ENCODE measurements around the gene RAD9A. TPM values are rescaled to one million over a fixed set of nuclear protein-coding genes. Genes with fewer than 3 reads are reported as not detected.
A peak's percentile ranks its signal among the peaks of the same experiment; 100 is the strongest.

The RAD9A gene
- total RNA-seq, 2 experiments from 2014 or later, result 29.7 to 30.6 TPM

GRCh38 chr11:67436459-67437081 is 44.8 kb downstream of the RAD9A start:
- Mint-ChIP-seq H3K27ac (peak overlapping the region; percentile 93), H3K9me3 (no peaks in the 10 kb centered on the region), H3K27me3 (no peaks in the 10 kb centered on the region), H3K36me3 (ENCODE audit: low read depth) (peaks cover 68% of the 10 kb centered on the region), H3K4me3 (peak overlapping the region; percentile 87), H3K4me1 (ENCODE audit: low read depth) (peaks cover 57% of the 10 kb centered on the region)
- ATAC-seq (peak; percentile 45), DNase-seq (peak; percentile 89)
- POLR2A ChIA-PET, result interaction anchor here (0.7 to 10.8 kb wide), 21 partner anchors 8 to 196 kb away, joined by 3 to 178 read pairs (median 9); partner anchors contain the start of genes AIP, ANKRD13D, PITPNM1 and PPP1CA
- TF ChIP-seq, protein P1, sequence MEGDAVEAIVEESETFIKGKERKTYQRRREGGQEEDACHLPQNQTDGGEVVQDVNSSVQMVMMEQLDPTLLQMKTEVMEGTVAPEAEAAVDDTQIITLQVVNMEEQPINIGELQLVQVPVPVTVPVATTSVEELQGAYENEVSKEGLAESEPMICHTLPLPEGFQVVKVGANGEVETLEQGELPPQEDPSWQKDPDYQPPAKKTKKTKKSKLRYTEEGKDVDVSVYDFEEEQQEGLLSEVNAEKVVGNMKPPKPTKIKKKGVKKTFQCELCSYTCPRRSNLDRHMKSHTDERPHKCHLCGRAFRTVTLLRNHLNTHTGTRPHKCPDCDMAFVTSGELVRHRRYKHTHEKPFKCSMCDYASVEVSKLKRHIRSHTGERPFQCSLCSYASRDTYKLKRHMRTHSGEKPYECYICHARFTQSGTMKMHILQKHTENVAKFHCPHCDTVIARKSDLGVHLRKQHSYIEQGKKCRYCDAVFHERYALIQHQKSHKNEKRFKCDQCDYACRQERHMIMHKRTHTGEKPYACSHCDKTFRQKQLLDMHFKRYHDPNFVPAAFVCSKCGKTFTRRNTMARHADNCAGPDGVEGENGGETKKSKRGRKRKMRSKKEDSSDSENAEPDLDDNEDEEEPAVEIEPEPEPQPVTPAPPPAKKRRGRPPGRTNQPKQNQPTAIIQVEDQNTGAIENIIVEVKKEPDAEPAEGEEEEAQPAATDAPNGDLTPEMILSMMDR (IDR thresholded peaks at IDR 0.05), result no peak
- CTCF ChIA-PET, result interaction anchor here (1.0 to 2.8 kb wide), 5 partner anchors 16 to 85 kb away, joined by 3 to 12 read pairs (median 4); partner anchors contain the start of genes AIP, CDK2AP2 and PPP1CA
- intact Hi-C loops (cut with micrococcal nuclease), result loop anchor here (5.0 kb wide), 2 partner anchors 46 to 71 kb away; partner anchors contain the start of genes AIP, CDK2AP2 and PITPNM1

GRCh38 chr11:67437082-67437808 is 45.5 kb downstream of the RAD9A start, which contains the start of gene PTPRCAP:
Gene PTPRCAP, minus strand, starts transcription at chr11:67437682. Its CDS starts 63 bp downstream, at chr11:67437619.
- ChIA-PET CTCF (interaction anchor here (1.0 to 2.8 kb wide), 6 partner anchors 17 to 86 kb away, joined by 3 to 12 read pairs (median 4); partner anchors contain the start of genes AIP, CDK2AP2, PPP1CA and TMEM134), POLR2A (interaction anchor here (0.6 to 10.8 kb wide), 30 partner anchors 8 to 197 kb away, joined by 3 to 178 read pairs (median 6); partner anchors contain the start of genes AIP, ANKRD13D, PITPNM1 and PPP1CA)
- DNase-seq, result peak; percentile 84
- no peaks in the 10 kb centered on the region for H3K9me3 Mint-ChIP-seq
- H3K36me3 Mint-ChIP-seq (ENCODE audit: low read depth), result peaks cover 61% of the 10 kb centered on the region
- H3K27ac Mint-ChIP-seq, result peak within 1 kb of the TSS; percentile 93
- intact Hi-C loops (cut with micrococcal nuclease), result loop anchor here (5.0 kb wide), 2 partner anchors 45 to 70 kb away; partner anchors contain the start of genes AIP, CDK2AP2 and PITPNM1
- no peaks in the 10 kb centered on the region for H3K27me3 Mint-ChIP-seq
- peaks cover 55% of the 10 kb centered on the region for H3K4me1 Mint-ChIP-seq (ENCODE audit: low read depth)
- peak within 1 kb of the TSS; percentile 87 for H3K4me3 Mint-ChIP-seq
- TF ChIP-seq, protein P1 (IDR thresholded peaks at IDR 0.05), result no peak
- ATAC-seq, result peak; percentile 42

DNA sequence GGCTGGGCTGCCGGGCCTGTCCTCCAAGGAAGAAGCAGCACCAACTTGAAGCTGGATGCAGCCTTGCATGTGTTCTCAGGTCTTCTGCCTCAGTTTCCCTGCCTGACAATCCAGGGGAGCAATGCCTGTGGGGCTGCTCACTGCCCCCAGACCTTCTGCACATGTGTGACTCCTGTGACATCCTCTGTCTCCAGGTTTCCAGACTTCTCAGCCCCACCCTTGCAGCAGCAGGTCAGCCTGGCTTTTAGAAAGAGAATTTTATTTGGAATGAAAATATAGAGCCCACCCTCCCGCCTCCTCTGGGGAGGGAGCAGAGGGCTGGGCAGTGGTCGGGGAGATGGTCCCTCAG is 46.0 kb downstream of the RAD9A start:
- DNase-seq (no peak), ATAC-seq (no peak)
- ChIA-PET POLR2A (interaction anchor here (0.6 to 10.8 kb wide), 26 partner anchors 8 to 191 kb away, joined by 3 to 178 read pairs (median 8); partner anchors contain the start of genes AIP, ANKRD13D, CABP4 and PITPNM1), CTCF (interaction anchor here (1.0 to 2.8 kb wide), 8 partner anchors 8 to 86 kb away, joined by 3 to 12 read pairs (median 4); partner anchors contain the start of genes AIP, CDK2AP2, PPP1CA and TMEM134)
- peak overlapping the region; percentile 86 for H3K27ac Mint-ChIP-seq
- H3K4me1 Mint-ChIP-seq (ENCODE audit: low read depth), result peaks cover 55% of the 10 kb centered on the region
- no peaks in the 10 kb centered on the region for H3K27me3 Mint-ChIP-seq
- TF ChIP-seq, protein P1 (IDR thresholded peaks at IDR 0.05), result no peak
- H3K4me3 Mint-ChIP-seq, result peak overlapping the region; percentile 87
- no peaks in the 10 kb centered on the region for H3K9me3 Mint-ChIP-seq
- H3K36me3 Mint-ChIP-seq (ENCODE audit: low read depth), result peaks cover 58% of the 10 kb centered on the region
- intact Hi-C loops (cut with micrococcal nuclease), result loop anchor here (5.0 kb wide), 2 partner anchors 45 to 70 kb away; partner anchors contain the start of genes AIP, CDK2AP2 and PITPNM1

GRCh38 chr11:67438158-67438902 is 46.5 kb downstream of the RAD9A start:
- TF ChIP-seq, protein P1 (IDR thresholded peaks at IDR 0.05), result no peak
- Mint-ChIP-seq H3K27ac (peak overlapping the region; percentile 86), H3K9me3 (no peaks in the 10 kb centered on the region), H3K4me3 (peak overlapping the region; percentile 87), H3K27me3 (no peaks in the 10 kb centered on the region), H3K4me1 (ENCODE audit: low read depth) (peaks cover 53% of the 10 kb centered on the region), H3K36me3 (ENCODE audit: low read depth) (peaks cover 57% of the 10 kb centered on the region)
- peak; percentile 49 for ATAC-seq
- ChIA-PET CTCF (interaction anchor here (0.8 to 2.8 kb wide), 11 partner anchors 9 to 87 kb away, joined by 3 to 12 read pairs (median 4); partner anchors contain the start of genes CDK2AP2, PPP1CA, RAD9A and TMEM134), POLR2A (interaction anchor here (0.6 to 10.8 kb wide), 27 partner anchors 7 to 190 kb away, joined by 3 to 178 read pairs (median 8); partner anchors contain the start of genes AIP, ANKRD13D, CABP4 and PITPNM1)
- intact Hi-C loops (cut with micrococcal nuclease), result loop anchor here (5.0 kb wide), 2 partner anchors 44 to 69 kb away; partner anchors contain the start of genes AIP, CDK2AP2 and PITPNM1
- DNase-seq, result peak; percentile 93
